ENCODE data around the gene B3GAT2.

The B3GAT2 gene

GRCh38 chr6:70842541-70842940 lies 114.3 kb downstream of the B3GAT2 start:
- DNase-seq (ENCODE audit: low read depth in 2 of 2): no peak

GRCh38 chr6:70841112-70841511 lies 115.7 kb downstream of the B3GAT2 start:
- no peak for DNase-seq (ENCODE audit: low read depth in 2 of 2)

GRCh38 chr6:70839286-70840266 lies 117.3 kb downstream of the B3GAT2 start:
- no peak for DNase-seq (ENCODE audit: low read depth in 2 of 2)

- no peak for DNase-seq (ENCODE audit: low read depth in 2 of 2)
Measured at GRCh38 chr6:70838907-70839285, 118.0 kb downstream of the B3GAT2 start.

GRCh38 chr6:70834520-70834919 lies 122.3 kb downstream of the B3GAT2 start:
- DNase-seq (ENCODE audit: low read depth in 2 of 2): no peak

GRCh38 chr6:70831427-70831826 lies 125.4 kb downstream of the B3GAT2 start:
- no peak for DNase-seq (ENCODE audit: low read depth in 2 of 2)

- no peak for DNase-seq (ENCODE audit: low read depth in 2 of 2)
Measured at GRCh38 chr6:70823651-70824050, 133.2 kb downstream of the B3GAT2 start.

GRCh38 chr6:70821751-70822150 lies 135.1 kb downstream of the B3GAT2 start:
- DNase-seq (ENCODE audit: low read depth in 2 of 2): no peak

- DNase-seq (ENCODE audit: low read depth in 2 of 2): no peak
Measured at GRCh38 chr6:70820778-70821177, 136.1 kb downstream of the B3GAT2 start.

GRCh38 chr6:70819646-70820045 lies 137.2 kb downstream of the B3GAT2 start:
- DNase-seq (ENCODE audit: low read depth in 2 of 2): no peak

- no peak for DNase-seq (ENCODE audit: low read depth in 2 of 2)
Measured at GRCh38 chr6:70813885-70814284, 143.0 kb downstream of the B3GAT2 start.

GRCh38 chr6:70811788-70812187 lies 145.1 kb downstream of the B3GAT2 start:
- DNase-seq (ENCODE audit: low read depth in 2 of 2): no peak

Measured in stimulated activated CD8-positive, alpha-beta memory T cell treated with anti-CD3 and anti-CD28 coated beads, Interleukin-7, amount 100 ng/mL, for 4 hours (primary cell).